Mucosa of descending colon (tissue), 3 donors: Measurements from ENCODE around the gene TTC39B. TPM values are rescaled to one million over a fixed set of nuclear protein-coding genes. Genes with fewer than 3 reads are reported as not detected.
"Not testable (repeated sequence)": the region's sequence is repeated elsewhere in the genome, so short reads cannot be mapped to it uniquely, and the experiment has no call there.

Experiments used
- ATAC-seq: fragments of 200-7000 bp; cut with Tn5 transposase; one replicate; pipeline ENCODE4 v1.9.1; 2020; ENCODE audit warnings: mild to moderate bottlenecking, moderate library complexity
- DNase-seq, 3 donors: peaks; one replicate each; pipeline ENCODE4 v3.0.0-alpha.2; 2020
- H3K36me3 ChIP-seq: fragments of 200-600 bp; one replicate; pipeline ENCODE4 v1.8.0; 2021; ENCODE audit warnings: low read depth, mild to moderate bottlenecking
- H3K4me1 ChIP-seq: fragments of 200-600 bp; one replicate; pipeline ENCODE4 v1.8.0; 2021; ENCODE audit warnings: low read depth, mild to moderate bottlenecking
- H3K4me3 ChIP-seq: fragments of 200-600 bp; one replicate; pipeline ENCODE4 v1.8.0; 2021; ENCODE audit warnings: mild to moderate bottlenecking
- H3K9me3 ChIP-seq: fragments of 200-600 bp; one replicate; pipeline ENCODE4 v1.8.0; 2021; ENCODE audit warnings: mild to moderate bottlenecking
- intact Hi-C, 2 donors: fragments of 100-400 bp; cut with DNase I in 1 of 2; cut with micrococcal nuclease in 1 of 2; formaldehyde crosslinking; loops; one replicate each; pipeline versions ENCODE4 v1.11.0 to v1.11.1; 2022; cut with DNase I, micrococcal nuclease
- total RNA-seq, 3 donors: library from RNA; stranded (reverse); fragmentation: NEBNext Ultra II Directional in 2 of 3; extraction: Animal tissue kit (Norgen Biotek cat#: 25700) in 2 of 3; gene quantifications; one replicate each; pipeline versions ENCODE4 v1.2.1 to v1.2.4, GENCODE V29; 2021 to 2023
- TF ChIP-seq, protein P1 (sequence below): fragments of 200-600 bp; IDR thresholded peaks from one replicate; pipeline ENCODE4 v1.8.0; 2022; ENCODE audit warnings: antibody characterized with exemption, mild to moderate bottlenecking
- donor health status: DM: no; HTN: no; CAD: no; lungs with moderate emphysema.
- donor health status: DM: no; HTN: no; CAD: no.
- donor health status: DM: no; HTN: yes; CAD: no.

The TTC39B gene
- total RNA-seq, 3 donors from 2014 or later: 36.9 to 48.0 (median 43.8) TPM

DNA sequence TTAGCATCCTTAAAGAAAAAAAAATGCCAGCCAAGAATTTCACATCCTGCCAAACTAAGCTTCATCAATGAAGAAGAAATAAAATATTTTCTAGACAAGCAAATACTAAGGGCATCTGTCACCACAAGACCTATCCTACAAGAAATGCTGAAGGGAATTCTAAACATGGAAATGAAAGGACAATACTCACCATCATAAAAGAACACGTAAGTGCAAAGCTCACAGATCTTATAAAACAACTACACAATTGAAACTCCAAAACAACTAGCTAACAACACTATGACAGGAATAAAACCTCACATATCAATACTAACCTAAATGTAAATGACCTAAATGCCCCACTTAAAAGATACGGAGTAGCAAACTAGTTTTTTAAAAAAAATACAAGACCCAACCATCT is 71.4 kb downstream of the TTC39B start:
- Histone ChIP-seq H3K4me1 (peaks cover 4% of the 10 kb centered on the region), H3K36me3 (no peaks in the 10 kb centered on the region), H3K9me3 (peaks cover 11% of the 10 kb centered on the region), H3K4me3 (no peak overlapping the region)
- intact Hi-C loops: no loop called here
- TF ChIP-seq, protein P1, sequence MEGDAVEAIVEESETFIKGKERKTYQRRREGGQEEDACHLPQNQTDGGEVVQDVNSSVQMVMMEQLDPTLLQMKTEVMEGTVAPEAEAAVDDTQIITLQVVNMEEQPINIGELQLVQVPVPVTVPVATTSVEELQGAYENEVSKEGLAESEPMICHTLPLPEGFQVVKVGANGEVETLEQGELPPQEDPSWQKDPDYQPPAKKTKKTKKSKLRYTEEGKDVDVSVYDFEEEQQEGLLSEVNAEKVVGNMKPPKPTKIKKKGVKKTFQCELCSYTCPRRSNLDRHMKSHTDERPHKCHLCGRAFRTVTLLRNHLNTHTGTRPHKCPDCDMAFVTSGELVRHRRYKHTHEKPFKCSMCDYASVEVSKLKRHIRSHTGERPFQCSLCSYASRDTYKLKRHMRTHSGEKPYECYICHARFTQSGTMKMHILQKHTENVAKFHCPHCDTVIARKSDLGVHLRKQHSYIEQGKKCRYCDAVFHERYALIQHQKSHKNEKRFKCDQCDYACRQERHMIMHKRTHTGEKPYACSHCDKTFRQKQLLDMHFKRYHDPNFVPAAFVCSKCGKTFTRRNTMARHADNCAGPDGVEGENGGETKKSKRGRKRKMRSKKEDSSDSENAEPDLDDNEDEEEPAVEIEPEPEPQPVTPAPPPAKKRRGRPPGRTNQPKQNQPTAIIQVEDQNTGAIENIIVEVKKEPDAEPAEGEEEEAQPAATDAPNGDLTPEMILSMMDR: no peak
- ATAC-seq (peak; percentile 51), DNase-seq (no peak)

DNA sequence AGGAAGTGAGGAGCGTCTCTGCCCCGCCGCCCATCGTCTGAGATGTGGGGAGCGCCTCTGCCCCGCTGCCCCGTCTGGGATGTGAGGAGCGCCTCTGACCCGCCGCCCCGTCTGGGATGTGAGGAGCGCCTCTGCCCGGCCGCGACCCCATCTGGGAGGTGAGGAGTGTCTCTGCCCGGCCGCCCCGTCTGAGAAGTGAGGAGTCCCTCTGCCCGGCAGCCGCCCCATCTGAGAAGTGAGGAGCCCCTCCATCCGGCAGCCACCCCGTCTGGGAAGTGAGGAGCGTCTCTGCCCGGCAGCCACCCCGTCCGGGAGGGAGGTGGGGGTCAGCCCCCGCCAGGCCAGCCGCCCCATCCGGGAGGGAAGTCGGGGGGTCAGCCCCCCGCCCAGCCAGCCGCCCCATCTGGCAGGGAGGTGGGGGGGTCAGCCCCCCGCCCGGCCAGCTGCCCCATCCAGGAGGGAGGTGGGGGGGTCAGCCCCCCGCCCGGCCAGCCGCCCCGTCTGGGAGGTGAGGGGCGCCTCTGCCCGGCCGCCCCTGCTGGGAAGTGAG is 73.0 kb downstream of the TTC39B start:
- H3K9me3 ChIP-seq: peaks cover 11% of the 10 kb centered on the region
- H3K4me1 ChIP-seq, H3K36me3 ChIP-seq, intact Hi-C loops, ATAC-seq, DNase-seq, H3K4me3 ChIP-seq: not testable (repeated sequence)

DNA sequence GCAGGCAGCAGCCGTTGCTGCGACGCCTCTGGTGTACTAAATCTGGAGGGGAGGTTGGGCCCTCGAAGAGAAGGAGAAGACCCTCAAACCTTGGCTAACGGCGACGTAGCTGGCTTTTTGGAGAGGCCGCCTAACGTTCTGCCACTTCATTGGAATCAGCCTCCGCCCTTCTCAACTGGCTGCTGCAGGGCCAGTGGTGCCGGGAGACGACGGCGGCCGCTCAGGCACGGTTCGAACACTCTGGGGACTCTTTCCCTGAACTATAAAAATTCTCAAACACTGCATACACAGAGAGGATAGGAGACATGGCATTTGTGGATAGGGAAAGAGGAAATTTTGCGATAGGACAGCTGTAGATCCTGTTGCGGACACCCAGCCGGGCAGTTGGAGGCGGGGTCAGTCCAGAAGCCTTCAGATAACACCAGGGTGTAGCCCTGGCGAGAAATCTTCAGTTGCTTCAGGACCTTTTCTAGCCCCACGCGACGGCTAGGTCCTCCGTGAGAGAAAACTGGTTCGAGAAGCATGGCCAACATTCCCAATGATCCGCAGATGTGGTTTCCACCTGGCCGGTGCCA is 74.2 kb downstream of the TTC39B start:
- H3K36me3 ChIP-seq, H3K9me3 ChIP-seq, DNase-seq, intact Hi-C loops, H3K4me1 ChIP-seq, ATAC-seq, H3K4me3 ChIP-seq: not testable (repeated sequence)

DNA sequence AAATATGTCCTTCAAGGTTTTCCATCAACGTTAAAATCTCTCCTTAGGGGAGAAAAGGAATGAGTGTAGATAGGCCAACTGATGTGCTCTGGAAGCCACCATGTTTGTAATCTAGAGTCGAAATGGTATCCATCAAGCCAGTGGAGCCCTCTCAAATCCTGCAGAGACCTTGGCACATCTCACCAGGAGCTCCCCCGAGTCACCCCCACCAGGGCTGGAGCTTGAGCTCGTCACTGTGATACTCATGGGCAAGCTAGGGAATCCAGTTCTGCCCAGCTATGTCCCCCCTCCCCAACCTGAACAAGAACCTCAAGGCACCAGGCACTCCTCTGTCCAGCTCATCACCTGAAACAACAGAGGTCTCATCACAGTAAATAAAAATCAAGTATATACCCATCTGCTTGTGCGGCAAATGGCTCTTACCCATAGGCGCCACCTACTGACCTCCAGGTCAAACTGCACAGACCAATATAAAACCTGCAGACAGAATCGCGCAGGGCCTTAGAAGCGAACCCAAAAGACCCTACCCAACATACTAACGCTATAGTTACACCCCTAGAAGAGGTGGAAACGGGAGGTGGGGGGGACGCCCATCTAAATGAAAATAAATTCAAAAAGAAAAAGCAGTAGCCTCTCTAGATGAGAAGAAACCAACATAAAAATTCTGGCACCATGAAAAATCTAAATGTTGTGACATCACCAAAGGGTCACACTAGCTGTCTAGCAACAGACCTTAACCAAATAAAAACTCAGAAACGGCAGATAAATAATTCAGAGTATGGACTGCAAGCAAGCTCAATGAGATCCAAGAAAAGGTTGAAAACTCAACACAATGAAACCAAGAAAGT is 75.0 kb downstream of the TTC39B start:
- Histone ChIP-seq H3K4me3 (no peak overlapping the region), H3K9me3 (peaks cover 6% of the 10 kb centered on the region), H3K36me3 (no peaks in the 10 kb centered on the region), H3K4me1 (peaks cover 4% of the 10 kb centered on the region)
- ATAC-seq: peak; percentile 54
- no peak for DNase-seq
- TF ChIP-seq, protein P1: peak; percentile 40
- intact Hi-C loops: no loop called here

DNA sequence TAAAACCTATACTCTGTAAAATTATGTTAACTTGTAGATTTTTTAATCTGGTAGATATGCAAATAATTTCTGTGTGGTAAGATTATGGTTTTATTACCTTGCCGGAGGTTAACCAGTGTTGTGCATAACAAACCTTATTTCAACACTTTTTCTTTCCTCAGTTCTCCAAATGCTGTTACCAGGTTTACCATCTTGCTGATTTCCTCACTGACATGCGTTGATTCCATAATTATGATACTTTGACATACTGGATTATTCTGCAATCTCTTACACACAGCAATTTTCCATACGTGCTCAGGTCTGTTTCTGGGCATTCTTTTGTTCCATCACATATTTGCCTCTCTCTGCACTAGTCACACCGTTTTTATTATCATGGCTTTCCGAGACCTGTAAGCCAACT is 77.6 kb downstream of the TTC39B start:
- intact Hi-C loops: no loop called here
- TF ChIP-seq, protein P1: no peak
- DNase-seq: no peak
- H3K4me3 ChIP-seq: no peak overlapping the region
- ATAC-seq: peak; percentile 31
- H3K9me3 ChIP-seq: no peaks in the 10 kb centered on the region
- no peaks in the 10 kb centered on the region for H3K36me3 ChIP-seq
- no peaks in the 10 kb centered on the region for H3K4me1 ChIP-seq

DNA sequence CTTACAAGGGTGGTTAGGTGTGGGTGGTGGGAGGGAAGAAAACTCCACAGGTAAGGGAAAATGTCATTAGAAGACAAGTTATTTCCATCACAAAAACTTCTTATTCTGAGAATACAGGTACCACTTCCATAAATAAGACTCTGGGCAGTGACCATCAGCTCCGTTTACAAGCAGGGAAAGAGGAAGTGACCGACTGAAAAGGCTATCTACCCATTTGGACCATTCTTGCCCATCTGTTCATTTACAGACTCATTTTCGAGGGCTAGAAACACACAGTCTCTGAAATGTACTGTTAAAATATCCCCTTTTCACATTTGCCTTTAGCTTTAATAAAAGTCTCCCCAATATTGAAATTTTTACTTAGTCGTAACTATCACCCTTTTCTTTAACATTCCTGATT is 79.5 kb downstream of the TTC39B start:
- Histone ChIP-seq H3K36me3 (no peaks in the 10 kb centered on the region), H3K9me3 (no peaks in the 10 kb centered on the region), H3K4me1 (no peaks in the 10 kb centered on the region), H3K4me3 (no peak overlapping the region)
- TF ChIP-seq, protein P1: no peak
- intact Hi-C loops: no loop called here
- no peak for DNase-seq
- ATAC-seq: no peak
